T-helper 2 cell treated with Interferon-gamma antibody and Interleukin-4, amounts not matched to agents 5 μg/mL and 100 μg/mL, for 36 hours (primary cell): ENCODE data around the gene SH3RF3.

Experiments
- DNase-seq: peaks from one replicate; pipeline ENCODE4 v3.0.0; 2021; ENCODE audit warnings: low spot score
- H3K27ac Mint-ChIP-seq: one replicate; pipeline ENCODE4 v1.8.0; 2021; ENCODE audit warnings: mild to moderate bottlenecking, mixed read lengths
- H3K27me3 Mint-ChIP-seq: one replicate; pipeline ENCODE4 v1.8.0; 2021; ENCODE audit warnings: low read depth, mixed read lengths
- H3K36me3 Mint-ChIP-seq: one replicate; pipeline ENCODE4 v1.8.0; 2021; ENCODE audit warnings: low read depth, mixed read lengths
- H3K4me1 Mint-ChIP-seq: one replicate; pipeline ENCODE4 v1.8.0; 2021; ENCODE audit warnings: low read depth, mixed read lengths
- H3K4me3 Mint-ChIP-seq: one replicate; pipeline ENCODE4 v1.8.0; 2022; ENCODE audit warnings: mild to moderate bottlenecking, moderate library complexity, mixed read lengths
- H3K9me3 Mint-ChIP-seq: one replicate; pipeline ENCODE4 v1.8.0; 2021; ENCODE audit warnings: mixed read lengths

The SH3RF3 gene

DNA sequence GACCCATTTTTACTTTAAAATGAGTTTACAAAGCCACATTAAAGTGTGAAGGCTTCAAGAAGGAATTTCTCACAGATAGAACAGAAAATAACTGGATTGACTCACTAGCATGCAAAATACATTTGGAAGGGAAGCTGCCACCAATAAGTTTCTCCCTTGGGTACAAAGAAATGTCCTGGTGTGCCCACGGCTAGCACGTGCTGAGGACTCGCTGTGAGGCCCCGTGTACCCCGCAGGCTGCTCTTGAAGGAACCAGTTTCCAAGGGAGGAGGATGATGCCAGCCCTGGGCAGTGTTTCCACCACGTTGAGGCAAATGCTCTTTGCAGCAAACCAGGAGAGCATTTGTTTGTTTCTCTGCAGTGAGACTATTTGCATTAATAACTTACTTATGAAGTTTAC lies 207.3 kb downstream of the SH3RF3 start:
- DNase-seq, result no peak
- Mint-ChIP-seq H3K36me3 (no peaks in the 10 kb centered on the region), H3K27me3 (peaks cover 27% of the 10 kb centered on the region), H3K4me3 (peak overlapping the region; percentile 83), H3K4me1 (peaks cover 44% of the 10 kb centered on the region), H3K9me3 (no peaks in the 10 kb centered on the region), H3K27ac (peak overlapping the region; percentile 12)

GRCh38 chr2:109337221-109337620 lies 208.2 kb downstream of the SH3RF3 start:
- H3K4me1 Mint-ChIP-seq, result peaks cover 49% of the 10 kb centered on the region
- H3K27me3 Mint-ChIP-seq, result peaks cover 26% of the 10 kb centered on the region
- no peak for DNase-seq
- no peak overlapping the region for H3K4me3 Mint-ChIP-seq
- H3K36me3 Mint-ChIP-seq, result no peaks in the 10 kb centered on the region
- no peak overlapping the region for H3K27ac Mint-ChIP-seq
- H3K9me3 Mint-ChIP-seq, result no peaks in the 10 kb centered on the region

DNA sequence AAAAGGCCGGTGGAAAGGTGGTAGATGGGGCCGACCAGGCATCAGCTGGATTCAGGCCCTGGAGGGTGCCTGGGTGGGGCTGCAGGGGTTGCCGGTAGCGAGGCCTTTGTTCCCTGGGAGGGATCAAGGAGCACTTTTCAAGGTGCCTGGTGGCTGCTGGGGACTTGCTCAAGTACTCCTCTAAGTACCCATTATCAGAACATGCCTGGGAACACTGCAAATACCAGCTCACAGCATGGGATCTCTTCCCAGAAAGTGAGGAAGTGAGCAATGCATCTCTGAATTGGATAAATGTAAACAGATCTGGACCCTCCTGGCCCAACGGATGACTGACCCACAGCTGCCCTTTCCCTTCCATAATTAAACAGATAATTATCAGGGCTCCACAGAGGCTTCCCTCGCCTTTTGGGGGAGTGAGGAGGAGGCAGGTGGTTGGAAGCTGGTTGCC lies 210.5 kb downstream of the SH3RF3 start:
- H3K4me1 Mint-ChIP-seq, result peaks cover 37% of the 10 kb centered on the region
- DNase-seq, result no peak
- no peak overlapping the region for H3K4me3 Mint-ChIP-seq
- no peak overlapping the region for H3K27ac Mint-ChIP-seq
- peaks cover 27% of the 10 kb centered on the region for H3K27me3 Mint-ChIP-seq
- H3K9me3 Mint-ChIP-seq, result no peaks in the 10 kb centered on the region
- no peaks in the 10 kb centered on the region for H3K36me3 Mint-ChIP-seq

DNA sequence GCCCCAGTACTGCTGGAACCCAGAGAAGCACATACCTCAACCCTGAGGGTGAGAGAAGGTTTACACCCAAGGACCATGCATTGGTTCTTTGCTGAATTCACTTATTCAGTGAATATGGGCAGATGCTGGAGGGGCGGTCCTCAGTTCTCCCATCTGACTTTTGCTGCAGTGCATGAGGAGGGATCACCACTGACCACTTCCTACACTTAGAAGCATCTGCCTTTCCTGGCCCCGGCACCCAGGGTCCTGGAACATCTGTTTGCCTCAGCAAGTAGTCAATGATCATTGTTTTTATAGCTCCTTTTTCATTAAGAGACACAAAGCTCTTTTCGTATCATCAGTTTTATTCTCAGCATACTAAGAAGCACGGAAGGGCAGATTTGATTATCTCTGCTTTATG lies 211.4 kb downstream of the SH3RF3 start:
- Mint-ChIP-seq H3K36me3 (no peaks in the 10 kb centered on the region), H3K27me3 (peaks cover 26% of the 10 kb centered on the region), H3K9me3 (no peaks in the 10 kb centered on the region), H3K27ac (no peak overlapping the region), H3K4me1 (peaks cover 30% of the 10 kb centered on the region), H3K4me3 (no peak overlapping the region)
- DNase-seq, result no peak

DNA sequence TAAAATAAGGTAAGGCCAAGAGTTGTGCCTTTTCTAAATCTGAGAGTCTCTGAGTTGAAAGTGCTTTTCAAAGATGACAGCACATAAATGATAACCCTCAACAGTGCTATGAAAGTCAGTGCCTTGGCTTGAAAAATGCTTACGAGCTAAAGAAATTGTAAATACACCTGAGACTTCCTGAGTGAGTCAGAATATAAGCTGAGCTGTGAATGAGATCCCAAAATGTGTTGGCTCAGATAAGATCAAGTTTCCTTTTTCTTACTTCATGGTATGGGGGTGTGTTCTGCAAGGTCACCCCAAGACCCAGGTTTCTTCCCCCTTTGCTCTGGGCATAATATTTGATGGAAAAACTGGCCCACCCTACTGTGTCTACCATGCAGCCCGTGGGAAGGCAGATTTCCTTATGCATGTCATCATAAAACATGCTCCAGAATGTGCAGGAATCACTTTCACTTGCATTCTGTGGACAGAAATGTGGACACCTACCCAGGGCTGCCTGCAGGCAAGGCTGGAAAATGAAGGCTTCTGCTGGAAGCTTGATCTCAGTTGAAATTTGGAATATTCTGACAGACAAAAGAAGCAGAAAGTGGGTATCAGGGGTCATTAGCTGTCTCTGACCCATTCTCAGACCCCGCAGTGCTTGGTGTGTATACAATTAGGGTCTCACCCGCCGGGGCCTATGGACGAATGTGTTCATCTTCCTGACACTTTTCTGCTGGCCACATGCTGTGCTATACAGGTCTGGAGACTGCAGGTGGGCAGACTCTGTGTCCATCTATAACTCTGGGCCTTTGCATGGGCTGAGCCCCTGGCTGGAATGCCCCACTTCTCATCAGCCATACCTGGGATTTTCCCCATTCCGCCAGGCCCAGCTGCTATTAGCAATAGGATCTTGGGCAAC lies 212.6 kb downstream of the SH3RF3 start:
- Mint-ChIP-seq H3K4me1 (peaks cover 19% of the 10 kb centered on the region), H3K27ac (no peak overlapping the region)
- DNase-seq, result no peak

DNA sequence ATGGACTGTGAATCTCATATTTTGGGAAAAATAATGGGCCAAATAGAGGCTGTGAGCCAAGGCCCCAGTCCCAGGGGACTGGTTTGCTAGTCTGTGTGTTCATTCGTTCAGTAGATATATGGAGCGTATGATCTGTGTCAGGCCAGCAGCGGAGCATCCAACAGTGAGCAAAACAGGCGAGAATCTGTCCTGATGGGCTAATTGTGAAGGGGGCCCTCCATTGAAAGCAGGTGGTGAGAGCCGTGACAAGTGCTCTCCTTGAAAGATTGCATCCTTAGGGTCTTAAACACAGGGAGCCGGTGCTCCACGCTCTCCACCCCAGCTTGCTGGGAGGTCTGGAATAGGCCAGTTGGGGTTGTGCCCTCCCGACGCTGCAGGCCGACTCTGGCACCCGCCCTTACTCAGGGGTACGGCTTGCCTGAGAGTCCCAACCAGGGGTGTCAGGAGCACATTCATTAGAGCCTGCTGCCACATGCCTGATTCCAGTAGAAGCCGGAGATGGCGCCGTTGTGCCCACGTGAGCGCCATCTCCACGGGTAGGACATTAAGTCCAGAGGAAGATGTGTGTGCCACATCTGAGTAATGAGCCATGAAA lies 213.3 kb downstream of the SH3RF3 start:
- no peaks in the 10 kb centered on the region for H3K9me3 Mint-ChIP-seq
- H3K27me3 Mint-ChIP-seq, result peaks cover 28% of the 10 kb centered on the region
- peaks cover 19% of the 10 kb centered on the region for H3K4me1 Mint-ChIP-seq
- H3K4me3 Mint-ChIP-seq, result no peak overlapping the region
- H3K27ac Mint-ChIP-seq, result no peak overlapping the region
- DNase-seq, result no peak
- H3K36me3 Mint-ChIP-seq, result no peaks in the 10 kb centered on the region

More for the DNA sequence above, 212.6 kb downstream of the SH3RF3 start:
- Mint-ChIP-seq H3K4me3 (no peak overlapping the region), H3K27me3 (peaks cover 31% of the 10 kb centered on the region), H3K36me3 (no peaks in the 10 kb centered on the region), H3K9me3 (no peaks in the 10 kb centered on the region)

DNA sequence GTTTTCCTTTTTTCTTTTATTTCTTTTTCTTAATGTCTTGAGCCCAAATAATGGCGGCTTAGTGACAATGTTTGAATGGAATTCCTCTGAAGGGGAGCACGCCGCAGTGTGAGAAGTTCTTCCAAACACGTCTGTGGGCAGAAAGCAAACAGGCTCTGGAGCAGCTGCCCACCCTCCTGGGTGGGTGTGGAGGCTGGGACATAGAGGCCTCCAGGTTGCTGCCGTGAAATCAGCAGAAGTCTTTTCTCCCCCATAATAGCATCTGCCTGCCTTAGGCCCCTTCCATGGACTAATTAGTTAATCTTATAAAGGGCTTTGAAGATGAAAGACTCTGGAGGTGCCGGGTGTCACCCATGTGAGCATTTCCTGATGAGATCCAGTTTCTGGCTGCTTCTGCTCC lies 213.9 kb downstream of the SH3RF3 start:
- no peaks in the 10 kb centered on the region for H3K9me3 Mint-ChIP-seq
- no peak overlapping the region for H3K4me3 Mint-ChIP-seq
- peaks cover 19% of the 10 kb centered on the region for H3K4me1 Mint-ChIP-seq
- no peak for DNase-seq
- no peak overlapping the region for H3K27ac Mint-ChIP-seq
- peaks cover 23% of the 10 kb centered on the region for H3K27me3 Mint-ChIP-seq
- no peaks in the 10 kb centered on the region for H3K36me3 Mint-ChIP-seq

DNA sequence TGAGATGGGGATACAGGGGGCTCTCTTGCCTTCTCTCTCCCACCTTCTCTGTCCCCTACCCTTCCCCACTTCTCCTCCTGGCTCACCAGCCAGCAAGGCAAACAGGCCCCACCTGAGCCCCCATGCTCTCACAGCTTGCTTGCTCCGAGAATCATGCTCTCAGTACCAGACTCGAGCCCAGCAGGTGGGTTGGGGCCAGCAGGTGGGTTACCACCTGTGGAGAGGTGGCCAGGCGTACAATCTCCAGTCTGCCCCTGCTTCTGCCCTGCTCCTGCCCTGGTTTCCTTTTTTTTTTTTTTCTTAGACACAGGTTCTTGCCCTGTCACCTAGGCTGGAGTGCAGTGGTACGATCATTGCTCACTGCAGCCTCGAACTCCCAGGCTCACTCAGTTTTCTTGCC lies 214.5 kb downstream of the SH3RF3 start:
- H3K27ac Mint-ChIP-seq, result no peak overlapping the region

DNA sequence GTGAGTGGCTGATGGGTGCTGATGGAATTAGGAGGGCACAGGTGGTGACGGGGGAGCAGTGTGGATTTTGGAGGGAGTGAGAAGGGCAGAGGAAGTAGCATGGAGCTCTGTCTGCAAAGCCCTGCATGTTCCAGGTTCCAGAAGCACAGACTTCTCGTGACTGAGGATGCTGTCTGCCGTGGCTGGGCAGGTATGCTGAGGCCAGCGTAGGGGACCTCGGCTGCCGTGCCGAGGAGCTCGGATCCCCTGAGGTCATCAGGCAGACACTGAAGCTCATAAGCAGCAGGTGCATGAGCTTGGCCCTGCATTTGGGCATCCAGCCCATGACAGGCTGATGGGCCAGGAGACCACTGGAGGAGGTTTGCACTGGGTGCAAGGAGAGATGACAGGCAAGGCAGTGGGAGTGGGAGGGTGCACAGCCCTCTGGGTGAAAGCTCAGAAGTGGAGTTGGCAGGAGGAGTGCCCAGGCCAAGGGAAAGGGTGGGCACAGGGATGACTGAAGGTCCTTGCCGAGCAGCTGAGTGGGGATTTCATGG lies 215.3 kb downstream of the SH3RF3 start:
- H3K27ac Mint-ChIP-seq, result no peak overlapping the region
- H3K9me3 Mint-ChIP-seq, result no peaks in the 10 kb centered on the region
- H3K27me3 Mint-ChIP-seq, result peaks cover 23% of the 10 kb centered on the region
- no peak overlapping the region for H3K4me3 Mint-ChIP-seq
- peaks cover 28% of the 10 kb centered on the region for H3K4me1 Mint-ChIP-seq
- no peaks in the 10 kb centered on the region for H3K36me3 Mint-ChIP-seq
- DNase-seq, result no peak

More for the DNA sequence above, 214.5 kb downstream of the SH3RF3 start:
- Mint-ChIP-seq H3K27me3 (peaks cover 23% of the 10 kb centered on the region), H3K4me3 (no peak overlapping the region), H3K36me3 (no peaks in the 10 kb centered on the region), H3K4me1 (peaks cover 19% of the 10 kb centered on the region), H3K9me3 (no peaks in the 10 kb centered on the region)
- DNase-seq, result no peak

GRCh38 chr2:109345091-109345490 lies 216.1 kb downstream of the SH3RF3 start:
- Mint-ChIP-seq H3K27ac (no peak overlapping the region), H3K36me3 (no peaks in the 10 kb centered on the region), H3K9me3 (no peaks in the 10 kb centered on the region), H3K4me3 (no peak overlapping the region), H3K4me1 (peaks cover 27% of the 10 kb centered on the region), H3K27me3 (peaks cover 23% of the 10 kb centered on the region)
- no peak for DNase-seq

- no peak overlapping the region for H3K4me3 Mint-ChIP-seq
- no peak overlapping the region for H3K27ac Mint-ChIP-seq
- no peak for DNase-seq
- H3K36me3 Mint-ChIP-seq, result no peaks in the 10 kb centered on the region
- H3K27me3 Mint-ChIP-seq, result peaks cover 27% of the 10 kb centered on the region
- no peaks in the 10 kb centered on the region for H3K9me3 Mint-ChIP-seq
- peaks cover 23% of the 10 kb centered on the region for H3K4me1 Mint-ChIP-seq
Measured at GRCh38 chr2:109345653-109346480, 216.9 kb downstream of the SH3RF3 start.

- H3K27ac Mint-ChIP-seq, result no peak overlapping the region
- H3K4me3 Mint-ChIP-seq, result no peak overlapping the region
- H3K4me1 Mint-ChIP-seq, result peaks cover 15% of the 10 kb centered on the region
- no peaks in the 10 kb centered on the region for H3K9me3 Mint-ChIP-seq
- no peaks in the 10 kb centered on the region for H3K36me3 Mint-ChIP-seq
- peaks cover 27% of the 10 kb centered on the region for H3K27me3 Mint-ChIP-seq
- DNase-seq, result no peak
Measured at GRCh38 chr2:109346601-109347228, 217.7 kb downstream of the SH3RF3 start.

- H3K36me3 Mint-ChIP-seq, result no peaks in the 10 kb centered on the region
- peaks cover 25% of the 10 kb centered on the region for H3K27me3 Mint-ChIP-seq
- H3K9me3 Mint-ChIP-seq, result no peaks in the 10 kb centered on the region
- H3K27ac Mint-ChIP-seq, result no peak overlapping the region
- no peak overlapping the region for H3K4me3 Mint-ChIP-seq
- H3K4me1 Mint-ChIP-seq, result peaks cover 13% of the 10 kb centered on the region
- DNase-seq, result no peak
Measured at GRCh38 chr2:109347626-109348025, 218.6 kb downstream of the SH3RF3 start.
